Neutrophil (primary cell): Measurements from ENCODE around the gene ARFRP1.

Source experiments
- H3K27ac ChIP-seq: fragments of 200-600 bp; sonication (generic); 2 replicates; pipeline ENCODE4 v1.5.1; 2016; ENCODE audit warnings: mild to moderate bottlenecking, moderate library complexity
- H3K27me3 ChIP-seq: fragments of 200-600 bp; sonication (generic); 2 replicates; pipeline ENCODE4 v1.6.0; 2016; ENCODE audit warnings: mild to moderate bottlenecking
- H3K36me3 ChIP-seq: fragments of 200-600 bp; sonication (generic); 2 replicates; pipeline ENCODE4 v1.5.1; 2017
- H3K4me1 ChIP-seq, 2 experiments: fragments of 200-600 bp in 1 of 2; sonication (generic) in 1 of 2; 1 replicate in 1 of 2; 2 replicates in 1 of 2; pipeline versions ENCODE4 v1.5.1 to v1.6.1; 2013 to 2016; ENCODE audit warnings: low read depth in 1 of 2, low read length in 1 of 2, mild to moderate bottlenecking in 1 of 2, moderate library complexity in 1 of 2; ENCODE audit not compliant: control insufficient read depth in 1 of 2, insufficient read depth in 1 of 2
- H3K4me3 ChIP-seq, 2 experiments: fragments of 200-600 bp in 1 of 2; sonication (generic) in 1 of 2; 1 replicate in 1 of 2; 2 replicates in 1 of 2; pipeline ENCODE4 v1.5.1; 2013 to 2016; ENCODE audit warnings: low read depth in 1 of 2, low read length in 1 of 2, mild to moderate bottlenecking in 1 of 2, moderate library complexity in 1 of 2
- H3K9me3 ChIP-seq: fragments of 200-600 bp; sonication (generic); 2 replicates; pipeline ENCODE4 v1.5.1; 2016
- CTCF ChIP-seq: fragments of 200-600 bp; sonication (generic); IDR thresholded peaks from 2 replicates; pipeline ENCODE4 v1.5.1; 2016; ENCODE audit warnings: antibody characterized with exemption

Gene ARFRP1

GRCh38 chr20:63664861-63665594 lies 42.7 kb downstream of the ARFRP1 start:
- Histone ChIP-seq H3K4me3 (no peak overlapping the region), H3K27me3 (no peaks in the 10 kb centered on the region), H3K27ac (no peak overlapping the region), H3K9me3 (no peaks in the 10 kb centered on the region), H3K4me1 (peaks cover 7 to 8% of the 10 kb centered on the region in 2 experiments), H3K36me3 (peaks cover 42% of the 10 kb centered on the region)
- no peak for TF ChIP-seq CTCF

- no peak overlapping the region for H3K4me3 ChIP-seq
Measured at GRCh38 chr20:63664143-63664851, 43.5 kb downstream of the ARFRP1 start.

GRCh38 chr20:63663332-63664066 lies 44.3 kb downstream of the ARFRP1 start:
- no peak for TF ChIP-seq CTCF
- H3K27ac ChIP-seq, result no peak overlapping the region
- H3K36me3 ChIP-seq, result peaks cover 36% of the 10 kb centered on the region
- peaks cover 16 to 18% of the 10 kb centered on the region in 2 experiments for H3K4me1 ChIP-seq
- no peaks in the 10 kb centered on the region for H3K27me3 ChIP-seq
- no peaks in the 10 kb centered on the region for H3K9me3 ChIP-seq
- no peak overlapping the region for H3K4me3 ChIP-seq

More at GRCh38 chr20:63664143-63664851, 43.5 kb downstream of the ARFRP1 start:
- Histone ChIP-seq H3K27me3 (no peaks in the 10 kb centered on the region), H3K36me3 (peaks cover 42% of the 10 kb centered on the region), H3K4me1 (peaks cover 8 to 10% of the 10 kb centered on the region in 2 experiments), H3K9me3 (no peaks in the 10 kb centered on the region), H3K27ac (no peak overlapping the region)
- no peak for TF ChIP-seq CTCF

GRCh38 chr20:63662813-63663189 lies 45.0 kb downstream of the ARFRP1 start:
- no peaks in the 10 kb centered on the region for H3K9me3 ChIP-seq
- no peak for TF ChIP-seq CTCF
- H3K36me3 ChIP-seq, result peaks cover 29% of the 10 kb centered on the region
- H3K27me3 ChIP-seq, result no peaks in the 10 kb centered on the region
- peaks cover 19 to 22% of the 10 kb centered on the region in 2 experiments for H3K4me1 ChIP-seq
- H3K27ac ChIP-seq, result no peak overlapping the region
- H3K4me3 ChIP-seq, result no peak overlapping the region

- H3K4me3 ChIP-seq, result no peak overlapping the region
- H3K36me3 ChIP-seq, result peaks cover 23% of the 10 kb centered on the region
- peaks cover 25 to 28% of the 10 kb centered on the region in 2 experiments for H3K4me1 ChIP-seq
- H3K27ac ChIP-seq, result no peak overlapping the region
- no peaks in the 10 kb centered on the region for H3K9me3 ChIP-seq
- no peak for TF ChIP-seq CTCF
- no peaks in the 10 kb centered on the region for H3K27me3 ChIP-seq
Measured at GRCh38 chr20:63661959-63662812, 45.6 kb downstream of the ARFRP1 start.
